HepG2 (cell line): Measurements from ENCODE around the gene PAXX. TPM values are rescaled to one million over a fixed set of nuclear protein-coding genes. Genes with fewer than 3 reads are reported as not detected.

ENCODE experiments used
- ATAC-seq: fragments of 200-7000 bp; cut with Tn5 transposase; 3 replicates; pipeline ENCODE4 v1.9.1; 2020; ENCODE audit warnings: mild to moderate bottlenecking, moderate library complexity
- BruUV-seq: library from RNA; stranded (reverse); fragments of 400-500 nt; replicated peaks from 2 replicates; lab custom pipeline; 2021; lab: Mats Ljungman, UMichigan
- CTCF ChIA-PET: fragments of 300-600 bp; formaldehyde crosslinking; extraction: SDS; loops from one replicate; lab custom pipeline; 2021; ENCODE audit warnings: low total read pairs, inconsistent platforms, low intra/inter-chr PET ratio; lab: Yijun Ruan, JAX
- POLR2A ChIA-PET: fragments of 350-600 bp; sonication (Branson Sonifier 250); formaldehyde crosslinking; loops from one replicate; lab custom pipeline; 2020; ENCODE audit warnings: antibody characterized with exemption, inconsistent platforms; lab: Yijun Ruan, JAX
- DNase-seq: peaks from one replicate; pipeline ENCODE4 v3.0.0-alpha.2; 2015; ENCODE audit warnings: low spot score
- FAIRE-seq: peaks from 3 replicates; lab custom pipeline; 2011; peaks lifted over from hg19 to GRCh38; lab: Jason Lieb, UNC
- H2AFZ ChIP-seq: one replicate; pipeline ENCODE4 v1.6.1; 2011; ENCODE audit warnings: low read length, inconsistent platforms
- H3K27ac ChIP-seq: fragments of 300-600 bp; 3 replicates; pipeline ENCODE4 v1.8.0; 2011; ENCODE audit warnings: mixed run types, mild to moderate bottlenecking, mixed read lengths, low read length, inconsistent platforms; ENCODE audit not compliant: insufficient read depth; ENCODE audit errors: extremely low read length
- H3K27me3 ChIP-seq, 2 experiments: fragments of 200-600 bp in 1 of 2; 2 replicates in 1 of 2; 3 replicates in 1 of 2; pipeline versions ENCODE4 v1.6.0 to v1.8.0; 2011; ENCODE audit warnings: low read length in 2 of 2, mild to moderate bottlenecking in 2 of 2, moderate library complexity in 2 of 2, inconsistent platforms in 1 of 2; ENCODE audit not compliant: insufficient read depth in 2 of 2, control insufficient read depth in 1 of 2
- H3K36me3 ChIP-seq, 2 experiments: fragments of 200-600 bp in 1 of 2; replicated peaks in 1 of 2; 2 replicates in 1 of 2; 3 replicates in 1 of 2; pipeline versions ENCODE4 v1.5.1 to v1.8.0; 2011; ENCODE audit warnings: low read length in 2 of 2, inconsistent platforms in 1 of 2; ENCODE audit not compliant: insufficient read depth in 2 of 2, control insufficient read depth in 1 of 2
- H3K4me1 ChIP-seq: 2 replicates; pipeline ENCODE4 v1.5.1; 2012; ENCODE audit warnings: low read length, inconsistent platforms; ENCODE audit not compliant: insufficient read depth
- H3K4me2 ChIP-seq: 2 replicates; pipeline ENCODE4 v1.6.0; 2011; ENCODE audit warnings: low read depth, low read length, inconsistent platforms
- H3K4me3 ChIP-seq, 3 experiments: fragments of 200-600 bp in 1 of 3; sonication (generic), shearing (Covaris generic) in 1 of 3; replicated peaks in 1 of 3; 2 replicates each; pipeline ENCODE4 v1.5.1; 2011 to 2016; ENCODE audit warnings: low read length in 3 of 3, inconsistent platforms in 2 of 3, low read depth in 2 of 3, mild to moderate bottlenecking in 2 of 3, control low read depth in 1 of 3, mixed read lengths in 1 of 3; ENCODE audit not compliant: insufficient read depth in 1 of 3
- H3K79me2 ChIP-seq: one replicate; pipeline ENCODE4 v1.6.1; 2011; ENCODE audit warnings: low read length, inconsistent platforms; ENCODE audit not compliant: insufficient read depth
- H3K9ac ChIP-seq: 2 replicates; pipeline ENCODE4 v1.6.0; 2011; ENCODE audit warnings: mild to moderate bottlenecking, low read depth, low read length, inconsistent platforms; ENCODE audit not compliant: insufficient read depth
- H3K9me3 ChIP-seq: 2 replicates; pipeline ENCODE4 v1.5.1; 2012; ENCODE audit warnings: mild to moderate bottlenecking, low read length
- H4K20me1 ChIP-seq: 2 replicates; pipeline ENCODE4 v1.6.0; 2011; ENCODE audit warnings: inconsistent platforms, mild to moderate bottlenecking, low read length, moderate library complexity; ENCODE audit not compliant: insufficient read depth
- CCDC6 ChIP-seq: sonication (generic); formaldehyde crosslinking; IDR thresholded peaks from 2 replicates; pipeline ENCODE4 v1.8.1; 2022; ENCODE audit warnings: mild to moderate bottlenecking, missing genetic modification reagents, moderate library complexity
- ERF ChIP-seq: IDR thresholded peaks from 2 replicates; pipeline ENCODE4 v1.6.1; 2018; ENCODE audit warnings: missing biosample characterization, missing genetic modification reagents
- FOXO4 ChIP-seq: sonication (generic); formaldehyde crosslinking; conservative IDR thresholded peaks from 2 replicates; pipeline ENCODE4 v1.8.1; 2023; ENCODE audit warnings: missing genetic modification reagents
- GMEB2 ChIP-seq: IDR thresholded peaks from 2 replicates; pipeline ENCODE4 v1.6.1; 2016; ENCODE audit warnings: missing biosample characterization, missing genetic modification reagents, low read depth
- NBN ChIP-seq: fragments of 450-650 bp; conservative IDR thresholded peaks from 2 replicates; pipeline ENCODE4 v1.6.1; 2017
- PAWR ChIP-seq: sonication (generic); formaldehyde crosslinking; IDR thresholded peaks from 2 replicates; pipeline ENCODE4 v1.4.0; 2020; ENCODE audit warnings: missing genetic modification reagents, mild to moderate bottlenecking, borderline replicate concordance
- PHF8 ChIP-seq: sonication (generic); formaldehyde crosslinking; IDR thresholded peaks from 2 replicates; pipeline ENCODE4 v1.5.0; 2020; ENCODE audit warnings: missing genetic modification reagents
- ZBTB7B ChIP-seq: sonication (generic); formaldehyde crosslinking; IDR thresholded peaks from 2 replicates; pipeline ENCODE4 v1.4.0; 2020; ENCODE audit warnings: missing genetic modification reagents
- ZKSCAN8 ChIP-seq: IDR thresholded peaks from 2 replicates; pipeline ENCODE4 v1.6.1; 2016; ENCODE audit warnings: borderline replicate concordance, missing genetic modification reagents, missing compliant biosample characterization
- ZMYM4 ChIP-seq: sonication (generic); formaldehyde crosslinking; IDR thresholded peaks from 2 replicates; pipeline ENCODE4 v1.8.1; 2023; ENCODE audit warnings: mild to moderate bottlenecking, missing genetic modification reagents
- ZNF567 ChIP-seq: sonication (generic); formaldehyde crosslinking; IDR thresholded peaks from 2 replicates; pipeline ENCODE4 v1.8.1; 2023; ENCODE audit warnings: mild to moderate bottlenecking, missing genetic modification reagents, borderline replicate concordance
- ZNF660 ChIP-seq: sonication (generic); formaldehyde crosslinking; IDR thresholded peaks from 2 replicates; pipeline ENCODE4 v1.5.1; 2020; ENCODE audit warnings: mild to moderate bottlenecking, low read depth, missing genetic modification reagents, borderline replicate concordance
- ZNF674 ChIP-seq: sonication (generic); formaldehyde crosslinking; IDR thresholded peaks from 2 replicates; pipeline ENCODE4 v1.5.0; 2020; ENCODE audit warnings: low read depth, mild to moderate bottlenecking, missing genetic modification reagents
- WGBS: methylation state at CpG from one replicate; pipeline ENCODE4 v1.1.6; 2017; ENCODE audit warnings: low lambda C conversion rate; 5-methylcytosine and 5-hydroxymethylcytosine counted together
- in situ Hi-C: cut with HindIII; loops from 2 replicates; pipeline ENCODE4 v1.10.0; 2017; ENCODE audit warnings: low pct_unique_long_range_greater_than_20kb; ENCODE audit not compliant: extremely low pct_ligation_motif_present
- intact Hi-C: fragments of 100-400 bp; cut with micrococcal nuclease; formaldehyde crosslinking; loops from one replicate; pipeline ENCODE4 v1.10.0; 2022; ENCODE audit not compliant: unreplicated experiment
- polyA plus RNA-seq, 8 experiments: library from polyadenylated mRNA; depleted of rRNA in 3 of 8; stranded (reverse) in 7 of 8; unstranded in 1 of 8; fragments of >200 nt; fragmentation: Illumina TruSeq in 4 of 8; extraction: Trizol in 4 of 8; gene quantifications; 2 replicates each; pipeline versions ENCODE4 v1.2.1 to v1.2.3, GENCODE V29; 2011 to 2016; ENCODE audit warnings: low read depth in 4 of 8, missing spikeins in 1 of 8, mixed read lengths in 1 of 8; ENCODE audit not compliant: insufficient read depth in 1 of 8
- total RNA-seq, 5 experiments: library from RNA; depleted of rRNA; stranded (reverse); fragments of >200 nt; fragmentation: Illumina TruSeq; extraction: Trizol; gene quantifications; 2 replicates each; pipeline ENCODE4 v1.2.3, GENCODE V29; 2016; ENCODE audit warnings: low read depth in 1 of 5

The PAXX gene
- total and polyA plus RNA-seq, 2 of the 13 experiments (the other 11 are each of a cell fraction or from before 2014, with no cell fraction given) = 14.0 to 31.9 TPM

- H2AFZ ChIP-seq = no peak overlapping the region
- no peak overlapping the region for H3K4me2 ChIP-seq
- no peaks in the 10 kb centered on the region for H3K9me3 ChIP-seq
- ATAC-seq = no peak
- H3K27me3 ChIP-seq = no peaks in the 10 kb centered on the region
- POLR2A ChIA-PET = no interaction called here
- no peaks in the 10 kb centered on the region for H3K4me1 ChIP-seq
- TF ChIP-seq ZNF674 (CRISPR knock-in tag) (no peak), NBN (no peak)
- no TSS peak for BruUV-seq
- FAIRE-seq = no peak
- H3K27ac ChIP-seq = no peak overlapping the region
- in situ Hi-C loops (no loop called here), intact Hi-C loops (no loop called here)
- H4K20me1 ChIP-seq = no peaks in the 10 kb centered on the region
- no peaks in the 10 kb centered on the region for H3K79me2 ChIP-seq
- H3K36me3 ChIP-seq = no peaks in the 10 kb centered on the region
- 94% methylated on average over 22 of the region's 49 CpGs for WGBS
- CTCF ChIA-PET = no interaction called here
- H3K9ac ChIP-seq = no peak overlapping the region
- no peak overlapping the region for H3K4me3 ChIP-seq
- DNase-seq = no peak
These were observed 17.9 kb downstream of the PAXX start for GRCh38 chr9:137009938-137010732.

- H3K36me3 ChIP-seq = peaks cover 1% of the 10 kb centered on the region in 2 experiments; a peak in 1 of 5 replicates
- H3K9me3 ChIP-seq = no peaks in the 10 kb centered on the region
- no TSS peak for BruUV-seq
- TF ChIP-seq GMEB2 (CRISPR knock-in tag) (no peak), ZBTB7B (CRISPR knock-in tag) (no peak), ZMYM4 (CRISPR knock-in tag) (no peak), ZNF660 (CRISPR knock-in tag) (no peak), ZKSCAN8 (CRISPR knock-in tag) (no peak), ZNF567 (CRISPR knock-in tag) (no peak), ERF (CRISPR knock-in tag) (no peak), FOXO4 (CRISPR knock-in tag) (no peak), PHF8 (CRISPR knock-in tag) (no peak), CCDC6 (CRISPR knock-in tag) (no peak), PAWR (CRISPR knock-in tag) (no peak)
- H3K27ac ChIP-seq = no peak overlapping the region
- no peak overlapping the region for H2AFZ ChIP-seq
- H3K4me3 ChIP-seq = no peak overlapping the region
- DNase-seq (no peak), ATAC-seq (no peak), FAIRE-seq (no peak)
- H3K27me3 ChIP-seq = no peaks in the 10 kb centered on the region
- CTCF ChIA-PET = no interaction called here
- in situ Hi-C loops (no loop called here), intact Hi-C loops (no loop called here)
- no peak overlapping the region for H3K4me2 ChIP-seq
- no peak overlapping the region for H3K9ac ChIP-seq
- H3K79me2 ChIP-seq = no peaks in the 10 kb centered on the region
- POLR2A ChIA-PET = no interaction called here
- 96% methylated on average over 24 of the region's 24 CpGs for WGBS
- H3K4me1 ChIP-seq = no peaks in the 10 kb centered on the region
- H4K20me1 ChIP-seq = no peaks in the 10 kb centered on the region
These were observed 18.9 kb downstream of the PAXX start for GRCh38 chr9:137011156-137011555.
